ENCODE results near the gene RAMP1.

- no peak for TF ChIP-seq POLR2A (IDR thresholded peaks at IDR 0.05)
- TF ChIP-seq, protein P1, sequence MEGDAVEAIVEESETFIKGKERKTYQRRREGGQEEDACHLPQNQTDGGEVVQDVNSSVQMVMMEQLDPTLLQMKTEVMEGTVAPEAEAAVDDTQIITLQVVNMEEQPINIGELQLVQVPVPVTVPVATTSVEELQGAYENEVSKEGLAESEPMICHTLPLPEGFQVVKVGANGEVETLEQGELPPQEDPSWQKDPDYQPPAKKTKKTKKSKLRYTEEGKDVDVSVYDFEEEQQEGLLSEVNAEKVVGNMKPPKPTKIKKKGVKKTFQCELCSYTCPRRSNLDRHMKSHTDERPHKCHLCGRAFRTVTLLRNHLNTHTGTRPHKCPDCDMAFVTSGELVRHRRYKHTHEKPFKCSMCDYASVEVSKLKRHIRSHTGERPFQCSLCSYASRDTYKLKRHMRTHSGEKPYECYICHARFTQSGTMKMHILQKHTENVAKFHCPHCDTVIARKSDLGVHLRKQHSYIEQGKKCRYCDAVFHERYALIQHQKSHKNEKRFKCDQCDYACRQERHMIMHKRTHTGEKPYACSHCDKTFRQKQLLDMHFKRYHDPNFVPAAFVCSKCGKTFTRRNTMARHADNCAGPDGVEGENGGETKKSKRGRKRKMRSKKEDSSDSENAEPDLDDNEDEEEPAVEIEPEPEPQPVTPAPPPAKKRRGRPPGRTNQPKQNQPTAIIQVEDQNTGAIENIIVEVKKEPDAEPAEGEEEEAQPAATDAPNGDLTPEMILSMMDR (IDR thresholded peaks at IDR 0.05), result no peak
- TF ChIP-seq POLR2AphosphoS5 (IDR thresholded peaks at IDR 0.05), result no peak
Measured at GRCh38 chr2:237931205-237931721, 71.8 kb downstream of the RAMP1 start.

Data from prostate gland (tissue), 2 donors.